Occipital lobe (tissue), 2 donors: Measurements from ENCODE around the gene TBC1D22A. TPM values are rescaled to one million over a fixed set of nuclear protein-coding genes. Genes with fewer than 3 reads are reported as not detected.

Experiments
- DNase-seq: peaks from one replicate; lab custom pipeline; 2025; lab: John Stamatoyannopoulos, UW
- total RNA-seq: library from RNA; depleted of rRNA; stranded (reverse); fragments of >200 nt; gene quantifications from one replicate; pipeline ENCODE4 v1.2.3, GENCODE V29; 2014

Gene TBC1D22A
- total RNA-seq, 1 donor from 2014 or later: 4.5 TPM

GRCh38 chr22:47010211-47010610 lies 247.8 kb downstream of the TBC1D22A start:
- no peak for DNase-seq

GRCh38 chr22:47011131-47011858 lies 248.8 kb downstream of the TBC1D22A start:
- no peak for DNase-seq

- DNase-seq: no peak
Measured at GRCh38 chr22:47011859-47012258, 249.4 kb downstream of the TBC1D22A start.

- no peak for DNase-seq
Measured at GRCh38 chr22:47012589-47013370, 250.3 kb downstream of the TBC1D22A start.

GRCh38 chr22:47013861-47014635 lies 251.6 kb downstream of the TBC1D22A start:
- no peak for DNase-seq

GRCh38 chr22:47014636-47015345 lies 252.3 kb downstream of the TBC1D22A start:
- DNase-seq: no peak

GRCh38 chr22:47015589-47016178 lies 253.2 kb downstream of the TBC1D22A start:
- no peak for DNase-seq

- DNase-seq: no peak
Measured at GRCh38 chr22:47016631-47017030, 254.2 kb downstream of the TBC1D22A start.

- DNase-seq: no peak
Measured at GRCh38 chr22:47017245-47017644, 254.8 kb downstream of the TBC1D22A start.

GRCh38 chr22:47018010-47018910 lies 255.8 kb downstream of the TBC1D22A start:
- DNase-seq: no peak

- DNase-seq: no peak
Measured at GRCh38 chr22:47019012-47019790, 256.8 kb downstream of the TBC1D22A start.

GRCh38 chr22:47020166-47020565 lies 257.7 kb downstream of the TBC1D22A start:
- DNase-seq: no peak

GRCh38 chr22:47021371-47022074 lies 259.1 kb downstream of the TBC1D22A start:
- no peak for DNase-seq

GRCh38 chr22:47022075-47022473 lies 259.6 kb downstream of the TBC1D22A start:
- no peak for DNase-seq

GRCh38 chr22:47022475-47022874 lies 260.0 kb downstream of the TBC1D22A start:
- DNase-seq: no peak

GRCh38 chr22:47023871-47024270 lies 261.4 kb downstream of the TBC1D22A start:
- no peak for DNase-seq

GRCh38 chr22:47027766-47028165 lies 265.3 kb downstream of the TBC1D22A start:
- DNase-seq: no peak

- no peak for DNase-seq
Measured at GRCh38 chr22:47029244-47030074, 267.0 kb downstream of the TBC1D22A start.
